HEK293 (cell line): ENCODE measurements around the gene BTAF1.

ENCODE experiments used
- MEIS1 ChIP-seq: sonication (generic); formaldehyde crosslinking; IDR thresholded peaks from 2 replicates; pipeline ENCODE4 v1.8.1; 2022; ENCODE audit warnings: missing genetic modification reagents, mild to moderate bottlenecking, borderline replicate concordance
- REST ChIP-seq: fragments of 450-650 bp; formaldehyde crosslinking; IDR thresholded peaks from 2 replicates; pipeline ENCODE4 v1.5.1; 2016; ENCODE audit warnings: missing biosample characterization, missing genetic modification characterization
- ZNF280C ChIP-seq: fragments of 450-650 bp; formaldehyde crosslinking; IDR thresholded peaks from 2 replicates; pipeline ENCODE4 v1.5.1; 2016; ENCODE audit warnings: missing biosample characterization, missing genetic modification characterization
- ZNF449 ChIP-seq: fragments of 450-650 bp; formaldehyde crosslinking; IDR thresholded peaks from 2 replicates; pipeline ENCODE4 v1.5.1; 2017; ENCODE audit warnings: missing biosample characterization, mild to moderate bottlenecking, missing genetic modification characterization, moderate library complexity

- TF ChIP-seq REST (tag by site-specific recombination) (no peak), ZNF280C (tag by site-specific recombination) (no peak), ZNF449 (no peak), MEIS1 (no peak)
Observed at GRCh38 chr10:91919651-91920050, 3.9 kb upstream of the BTAF1 start.
